Measurements from ENCODE around the gene RPTOR.

Gene RPTOR

GRCh38 chr17:80955078-80955477 lies 410.4 kb downstream of the RPTOR start:
- TF ChIP-seq, protein P1, sequence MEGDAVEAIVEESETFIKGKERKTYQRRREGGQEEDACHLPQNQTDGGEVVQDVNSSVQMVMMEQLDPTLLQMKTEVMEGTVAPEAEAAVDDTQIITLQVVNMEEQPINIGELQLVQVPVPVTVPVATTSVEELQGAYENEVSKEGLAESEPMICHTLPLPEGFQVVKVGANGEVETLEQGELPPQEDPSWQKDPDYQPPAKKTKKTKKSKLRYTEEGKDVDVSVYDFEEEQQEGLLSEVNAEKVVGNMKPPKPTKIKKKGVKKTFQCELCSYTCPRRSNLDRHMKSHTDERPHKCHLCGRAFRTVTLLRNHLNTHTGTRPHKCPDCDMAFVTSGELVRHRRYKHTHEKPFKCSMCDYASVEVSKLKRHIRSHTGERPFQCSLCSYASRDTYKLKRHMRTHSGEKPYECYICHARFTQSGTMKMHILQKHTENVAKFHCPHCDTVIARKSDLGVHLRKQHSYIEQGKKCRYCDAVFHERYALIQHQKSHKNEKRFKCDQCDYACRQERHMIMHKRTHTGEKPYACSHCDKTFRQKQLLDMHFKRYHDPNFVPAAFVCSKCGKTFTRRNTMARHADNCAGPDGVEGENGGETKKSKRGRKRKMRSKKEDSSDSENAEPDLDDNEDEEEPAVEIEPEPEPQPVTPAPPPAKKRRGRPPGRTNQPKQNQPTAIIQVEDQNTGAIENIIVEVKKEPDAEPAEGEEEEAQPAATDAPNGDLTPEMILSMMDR (IDR thresholded peaks at IDR 0.05): no peak
- no peak for DNase-seq (ENCODE audit: low spot score)
- Histone ChIP-seq H3K4me3 (no peak overlapping the region), H3K27ac (no peak overlapping the region)

GRCh38 chr17:80955671-80956280 lies 411.1 kb downstream of the RPTOR start:
- TF ChIP-seq, protein P1 (IDR thresholded peaks at IDR 0.05): no peak
- no peak overlapping the region for H3K4me3 ChIP-seq
- DNase-seq (ENCODE audit: low spot score): no peak
- H3K27ac ChIP-seq: no peak overlapping the region

GRCh38 chr17:80956321-80957190 lies 411.9 kb downstream of the RPTOR start:
- DNase-seq (ENCODE audit: low spot score): no peak
- TF ChIP-seq, protein P1 (IDR thresholded peaks at IDR 0.05): no peak
- no peak overlapping the region for H3K27ac ChIP-seq
- H3K4me3 ChIP-seq: no peak overlapping the region

DNA sequence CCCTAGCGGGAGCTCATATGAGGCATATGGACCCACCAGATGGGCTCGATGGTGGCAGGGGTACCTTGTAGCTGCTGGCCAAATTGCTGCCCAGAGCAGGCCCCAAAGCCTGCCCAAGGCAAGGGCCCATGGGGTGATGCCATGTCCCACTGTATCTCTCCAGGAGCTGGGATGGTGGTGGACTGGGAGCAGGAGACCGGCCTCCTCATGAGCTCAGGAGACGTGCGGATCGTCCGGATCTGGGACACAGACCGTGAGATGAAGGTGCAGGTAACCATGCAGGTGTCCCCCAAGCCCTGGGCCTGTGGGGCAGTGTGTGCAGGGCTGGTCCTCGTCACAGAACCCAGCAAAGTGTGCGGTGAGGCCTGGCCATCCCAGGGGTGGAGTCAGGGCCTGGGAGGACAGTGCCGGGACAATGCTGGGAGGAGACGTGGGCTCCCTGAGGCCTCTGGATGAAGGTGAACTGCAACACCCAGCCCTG lies 412.9 kb downstream of the RPTOR start:
- Histone ChIP-seq H3K27ac (peak overlapping the region in 1 of 2 donors; percentile 11), H3K4me3 (no peak overlapping the region)
- no peak for DNase-seq (ENCODE audit: low spot score)
- TF ChIP-seq, protein P1 (IDR thresholded peaks at IDR 0.05): no peak

DNA sequence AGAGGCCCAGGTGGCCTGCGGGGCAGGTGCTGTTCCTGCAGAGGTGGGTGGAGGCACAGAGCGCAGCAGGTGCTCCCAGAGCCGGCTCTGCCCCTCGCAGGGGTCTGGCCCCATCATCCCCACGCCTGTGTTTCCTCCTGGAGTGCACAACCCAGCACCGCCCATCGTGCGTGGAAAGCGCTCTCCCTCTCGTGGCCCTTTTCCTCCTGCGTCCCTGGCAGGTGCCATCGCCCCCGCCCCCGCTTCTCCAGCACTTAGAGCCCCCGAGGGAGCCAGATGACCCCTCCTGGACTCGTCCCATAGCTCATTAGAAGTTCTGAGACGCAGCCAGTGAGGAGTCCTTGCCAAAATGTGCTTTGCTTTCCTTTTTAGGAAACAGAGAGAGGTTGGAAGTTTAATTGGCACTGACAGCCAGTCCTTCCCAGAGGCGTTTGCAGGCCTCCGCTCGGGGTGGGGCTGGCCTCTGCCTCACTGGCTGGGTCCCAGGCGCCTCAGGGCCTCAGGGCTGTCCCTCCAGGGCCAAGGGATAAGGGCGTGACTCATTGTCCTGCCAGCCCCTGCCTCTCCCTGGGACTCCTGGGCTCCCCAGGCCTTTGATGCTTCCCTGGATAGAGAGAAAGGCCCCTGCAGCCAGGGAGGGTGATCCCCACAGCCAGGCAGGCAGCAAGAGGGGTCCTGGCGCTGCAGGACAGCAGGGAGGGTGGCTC lies 414.8 kb downstream of the RPTOR start:
- TF ChIP-seq, protein P1 (IDR thresholded peaks at IDR 0.05): no peak
- H3K27ac ChIP-seq: peak overlapping the region; percentile 79 to 94
- peak; percentile 93 for DNase-seq (ENCODE audit: low spot score)
- peak overlapping the region; percentile 42 for H3K4me3 ChIP-seq

DNA sequence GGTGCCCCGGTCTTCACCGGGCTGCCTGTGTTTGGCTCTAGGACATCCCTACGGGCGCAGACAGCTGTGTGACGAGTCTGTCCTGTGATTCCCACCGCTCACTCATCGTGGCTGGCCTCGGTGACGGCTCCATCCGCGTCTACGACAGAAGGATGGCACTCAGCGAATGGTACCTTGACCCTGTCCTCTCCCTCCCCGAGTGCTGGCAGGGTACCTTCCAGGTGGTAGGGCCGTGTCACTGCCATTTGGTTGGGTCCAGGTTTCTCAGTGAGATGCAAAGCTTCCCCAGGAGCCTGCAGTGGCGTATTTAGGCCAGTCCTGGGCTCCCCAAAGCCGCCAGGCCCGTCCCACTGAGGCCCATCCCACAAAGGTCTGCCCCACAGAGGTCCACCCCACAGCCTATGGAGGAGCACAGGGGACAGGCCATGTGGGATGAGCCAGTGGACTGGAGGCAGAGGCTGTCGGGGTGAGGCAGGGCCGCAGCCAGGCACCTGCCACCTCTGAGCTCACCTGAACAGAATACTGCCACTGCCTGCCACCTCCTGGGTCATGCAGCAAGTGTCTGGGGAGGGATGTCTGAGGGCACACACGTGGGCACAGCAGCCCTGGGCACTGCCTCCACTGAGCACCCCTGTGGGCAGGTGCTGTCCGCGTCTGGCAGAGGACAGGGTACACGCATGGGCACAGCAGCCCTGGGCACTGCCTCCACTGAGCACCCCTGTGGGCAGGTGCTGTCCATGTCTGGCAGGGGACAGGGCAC lies 415.6 kb downstream of the RPTOR start:
- TF ChIP-seq, protein P1 (IDR thresholded peaks at IDR 0.05): no peak
- Histone ChIP-seq H3K4me3 (peak overlapping the region; percentile 42), H3K27ac (peak overlapping the region; percentile 79 to 94)
- no peak for DNase-seq (ENCODE audit: low spot score)

Data from coronary artery (tissue), 2 donors.